HG02798 (cell line): ENCODE data around the gene ARPC4.
A peak's percentile ranks its signal among the peaks of the same experiment; 100 is the strongest.
"Not testable (repeated sequence)": the region's sequence is repeated elsewhere in the genome, so short reads cannot be mapped to it uniquely, and the experiment has no call there.

Experiments used
- ATAC-seq: cut with Tn5 transposase; IDR thresholded peaks from one replicate; pipeline ENCODE4 v1.9.1; 2021; ENCODE audit warnings: mild to moderate bottlenecking; ENCODE audit not compliant: unreplicated experiment, poor library complexity

ARPC4 gene

GRCh38 chr3:9769426-9770275 is 23.2 kb upstream of the ARPC4 start, which contains the start of gene CAMK1:
Gene CAMK1 (minus strand): TSS chr3:9769947. CDS start chr3:9767749, 2,198 bp downstream.
- ATAC-seq: peak; percentile 89

GRCh38 chr3:9770276-9770812 is 22.5 kb upstream of the ARPC4 start:
- ATAC-seq: no peak

- ATAC-seq: not testable (repeated sequence)
Observed at GRCh38 chr3:9771007-9771406, 21.9 kb upstream of the ARPC4 start.

GRCh38 chr3:9776896-9777693 is 15.8 kb upstream of the ARPC4 start:
- no peak for ATAC-seq

GRCh38 chr3:9777694-9778021 is 15.2 kb upstream of the ARPC4 start:
- ATAC-seq: no peak

GRCh38 chr3:9778143-9779074 is 14.5 kb upstream of the ARPC4 start:
- no peak for ATAC-seq

- no peak for ATAC-seq
Observed at GRCh38 chr3:9779075-9779593, 13.7 kb upstream of the ARPC4 start.

GRCh38 chr3:9779721-9780457 is 13.0 kb upstream of the ARPC4 start:
- ATAC-seq: peak; percentile 55

- ATAC-seq: no peak
Observed at GRCh38 chr3:9780458-9780812, 12.4 kb upstream of the ARPC4 start.

GRCh38 chr3:9780910-9781309 is 12.0 kb upstream of the ARPC4 start:
- no peak for ATAC-seq

GRCh38 chr3:9781551-9781950 is 11.3 kb upstream of the ARPC4 start:
- ATAC-seq: no peak

- no peak for ATAC-seq
Observed at GRCh38 chr3:9781978-9782603, 10.8 kb upstream of the ARPC4 start.

- ATAC-seq: no peak
Observed at GRCh38 chr3:9782770-9783169, 10.1 kb upstream of the ARPC4 start.

- no peak for ATAC-seq
Observed at GRCh38 chr3:9783954-9784353, 8.9 kb upstream of the ARPC4 start.

- no peak for ATAC-seq
Observed at GRCh38 chr3:9784965-9785364, 7.9 kb upstream of the ARPC4 start.

- ATAC-seq: no peak
Observed at GRCh38 chr3:9785602-9786001, 7.3 kb upstream of the ARPC4 start.

- no peak for ATAC-seq
Observed at GRCh38 chr3:9786209-9786739, 6.6 kb upstream of the ARPC4 start.

GRCh38 chr3:9786825-9787669 is 5.8 kb upstream of the ARPC4 start:
- no peak for ATAC-seq
